Measurements from ENCODE around the gene ZNF329.

- TF ChIP-seq RFX5 (IDR thresholded peaks at IDR 0.05; ENCODE audit: low read depth, low read length) (no peak), RAD21 (CRISPR knock-in tag; conservative IDR thresholded peaks at IDR 0.05 in 1 of 2, IDR thresholded peaks at IDR 0.05 in 1 of 2) (no peak), ZNF282 (CRISPR knock-in tag; IDR thresholded peaks at IDR 0.05) (no peak), KLF16 (IDR thresholded peaks at IDR 0.05) (no peak), TAF1 (IDR thresholded peaks at IDR 0.05; ENCODE audit: control insufficient read depth, extremely low read depth, insufficient read depth, low read length, severe bottlenecking) (no peak), YY1 (IDR thresholded peaks at IDR 0.05; ENCODE audit: borderline replicate concordance in 1 of 3, control insufficient read depth in 1 of 3, extremely low read depth in 1 of 3, insufficient read depth in 3 of 3, insufficient read length in 1 of 3, insufficient replicate concordance in 2 of 3, low read depth in 1 of 3, low read length in 2 of 3) (no peak), RB1 (IDR thresholded peaks at IDR 0.05; ENCODE audit: low read depth) (no peak), ZSCAN32 (CRISPR knock-in tag; IDR thresholded peaks at IDR 0.05) (no peak), WHSC1 (IDR thresholded peaks at IDR 0.05; ENCODE audit: low read length) (no peak)
Observed at GRCh38 chr19:58166268-58166667, 15.7 kb upstream of the ZNF329 start.

Measured in K562 (cell line).